Upper lobe of left lung (tissue), 6 donors: Measurements from ENCODE around the gene SORBS1. TPM values are rescaled to one million over a fixed set of nuclear protein-coding genes. Genes with fewer than 3 reads are reported as not detected.

Source experiments
- ATAC-seq, 2 donors: fragments of 200-7000 bp; cut with Tn5 transposase; one replicate each; pipeline ENCODE4 v1.9.1; 2022; ENCODE audit warnings: mild to moderate bottlenecking in 2 of 2, moderate library complexity in 2 of 2; ENCODE audit not compliant: low FRiP score in 2 of 2
- DNase-seq, 2 donors: peaks; one replicate each; pipeline ENCODE4 v3.0.0-alpha.2; 2019 to 2020
- H3K27ac ChIP-seq, 4 donors: fragments of 200-600 bp; sonication (generic); one replicate each; pipeline ENCODE4 v1.5.1; 2016 to 2019
- H3K27me3 ChIP-seq, 4 donors: fragments of 200-600 bp; sonication (generic); one replicate each; pipeline ENCODE4 v1.5.1; 2017 to 2019
- H3K36me3 ChIP-seq, 4 donors: fragments of 200-600 bp; sonication (generic); one replicate each; pipeline ENCODE4 v1.5.1; 2016 to 2019
- H3K4me1 ChIP-seq, 4 donors: fragments of 200-600 bp; sonication (generic); one replicate each; pipeline ENCODE4 v1.5.1; 2018 to 2019
- H3K4me3 ChIP-seq, 4 donors: fragments of 200-600 bp; sonication (generic); one replicate each; pipeline ENCODE4 v1.5.1; 2017 to 2019; ENCODE audit warnings: mild to moderate bottlenecking in 2 of 4, moderate library complexity in 1 of 4
- H3K9me3 ChIP-seq, 4 donors: fragments of 200-600 bp; sonication (generic); one replicate each; pipeline ENCODE4 v1.5.1; 2018 to 2019
- CTCF ChIP-seq, 6 experiments: fragments of 450-650 bp in 4 of 6; fragments of 200-600 bp in 2 of 6; sonication (generic) in 2 of 6; IDR thresholded peaks; one replicate each; pipeline ENCODE4 v1.5.1; 2016 to 2019; ENCODE audit warnings: antibody characterized with exemption in 6 of 6
- EP300 ChIP-seq, 4 donors: sonication (generic); formaldehyde crosslinking; IDR thresholded peaks; one replicate each; pipeline ENCODE4 v1.5.1; 2017; ENCODE audit warnings: antibody characterized with exemption in 4 of 4, control low read depth in 2 of 4
- POLR2A ChIP-seq, 4 donors: fragments of 450-650 bp; IDR thresholded peaks; one replicate each; pipeline ENCODE4 v1.5.1; 2016 to 2017; ENCODE audit warnings: antibody characterized with exemption in 4 of 4, mild to moderate bottlenecking in 2 of 4
- POLR2AphosphoS5 ChIP-seq, 2 donors: sonication (generic); formaldehyde crosslinking; IDR thresholded peaks; one replicate each; pipeline ENCODE4 v1.5.1; 2017; ENCODE audit warnings: antibody characterized with exemption in 2 of 2
- WGBS, 2 donors: methylation state at CpG; one replicate each; pipeline ENCODE4 v1.1.5; 2017 to 2018; 5-methylcytosine and 5-hydroxymethylcytosine counted together
- total RNA-seq, 6 donors: library from RNA; depleted of rRNA in 4 of 6; stranded (reverse); fragments of >200 nt in 4 of 6; gene quantifications; one replicate each; pipeline versions ENCODE4 v1.1.0 to v1.2.1, GENCODE V29; 2016 to 2021
- donor health status: DM: no; HTN: no; CAD: no; lungs with moderate emphysema.
- donor health status: DM: no; HTN: yes; CAD: no; lungs with severe emphysema.

The SORBS1 gene
- total RNA-seq, 6 donors from 2014 or later = 45.8 to 116 (median 71.7) TPM

- no peaks in the 10 kb centered on the region for H3K36me3 ChIP-seq
- no peak overlapping the region for H3K27ac ChIP-seq
- H3K9me3 ChIP-seq = no peaks in the 10 kb centered on the region
- no peaks in the 10 kb centered on the region for H3K27me3 ChIP-seq
- no peak overlapping the region for H3K4me3 ChIP-seq
- ATAC-seq (no peak), DNase-seq (no peak)
- H3K4me1 ChIP-seq = peaks cover 24 to 41% (median 35%) of the 10 kb centered on the region in 4 donors
- WGBS, 2 donors = 52 to 54% methylated on average over 2 of the region's 2 CpGs
- TF ChIP-seq EP300 (IDR thresholded peaks at IDR 0.05) (no peak), POLR2AphosphoS5 (IDR thresholded peaks at IDR 0.05) (no peak), CTCF (IDR thresholded peaks at IDR 0.05) (no peak)
Measured at GRCh38 chr10:95531994-95532399, 29.2 kb downstream of the SORBS1 start.

GRCh38 chr10:95531058-95531809 lies 29.9 kb downstream of the SORBS1 start:
- no peaks in the 10 kb centered on the region for H3K9me3 ChIP-seq
- H3K27me3 ChIP-seq = no peaks in the 10 kb centered on the region
- TF ChIP-seq EP300 (IDR thresholded peaks at IDR 0.05) (no peak), POLR2AphosphoS5 (IDR thresholded peaks at IDR 0.05) (no peak), CTCF (IDR thresholded peaks at IDR 0.05) (no peak), POLR2A (IDR thresholded peaks at IDR 0.05) (no peak)
- no peak for ATAC-seq
- DNase-seq = peak in 1 of 2 donors; percentile 36
- H3K4me3 ChIP-seq = no peak overlapping the region
- H3K27ac ChIP-seq = no peak overlapping the region
- 49 to 52% methylated on average over 13 of the region's 13 CpGs for WGBS, 2 donors
- H3K4me1 ChIP-seq = peaks cover 16 to 35% (median 27%) of the 10 kb centered on the region in 4 donors
- no peaks in the 10 kb centered on the region for H3K36me3 ChIP-seq

- DNase-seq = no peak
- Histone ChIP-seq H3K9me3 (no peaks in the 10 kb centered on the region), H3K27ac (no peak overlapping the region), H3K4me3 (no peak overlapping the region), H3K27me3 (no peaks in the 10 kb centered on the region), H3K4me1 (peaks cover 15 to 32% (median 26%) of the 10 kb centered on the region in 4 donors), H3K36me3 (no peaks in the 10 kb centered on the region)
- no peak for TF ChIP-seq POLR2AphosphoS5 (IDR thresholded peaks at IDR 0.05)
- WGBS, 2 donors = 86 to 98% methylated on average over 1 to 3 of the region's 4 CpGs
- no peak for ATAC-seq
Measured at GRCh38 chr10:95530561-95530960, 30.6 kb downstream of the SORBS1 start.

- Histone ChIP-seq H3K36me3 (no peaks in the 10 kb centered on the region), H3K9me3 (no peaks in the 10 kb centered on the region), H3K27ac (no peak overlapping the region), H3K27me3 (no peaks in the 10 kb centered on the region), H3K4me1 (peaks cover 15 to 30% (median 24%) of the 10 kb centered on the region in 4 donors), H3K4me3 (no peak overlapping the region)
- DNase-seq = no peak
- TF ChIP-seq EP300 (IDR thresholded peaks at IDR 0.05) (no peak), CTCF (IDR thresholded peaks at IDR 0.05) (no peak), POLR2A (IDR thresholded peaks at IDR 0.05) (no peak), POLR2AphosphoS5 (IDR thresholded peaks at IDR 0.05) (no peak)
- no peak for ATAC-seq
- 90 to 91% methylated on average over 2 of the region's 2 CpGs for WGBS, 2 donors
Measured at GRCh38 chr10:95530029-95530428, 31.1 kb downstream of the SORBS1 start.

GRCh38 chr10:95526044-95526443 lies 35.1 kb downstream of the SORBS1 start:
- H3K27ac ChIP-seq = no peak overlapping the region
- no peak overlapping the region for H3K4me3 ChIP-seq
- TF ChIP-seq POLR2A (IDR thresholded peaks at IDR 0.05) (no peak), EP300 (IDR thresholded peaks at IDR 0.05) (no peak), CTCF (IDR thresholded peaks at IDR 0.05) (no peak), POLR2AphosphoS5 (IDR thresholded peaks at IDR 0.05) (no peak)
- peaks cover 0 to 17% (median 7%) of the 10 kb centered on the region in 4 donors for H3K4me1 ChIP-seq
- ATAC-seq (no peak), DNase-seq (peak in 1 of 2 donors; percentile 24)
- H3K9me3 ChIP-seq = no peaks in the 10 kb centered on the region
- WGBS, 2 donors = 89 to 94% methylated on average over 7 of the region's 7 CpGs
- no peaks in the 10 kb centered on the region for H3K36me3 ChIP-seq
- H3K27me3 ChIP-seq = no peaks in the 10 kb centered on the region
